ENCODE results near the gene CHCHD4.

- TF ChIP-seq SIN3A (IDR thresholded peaks at IDR 0.05; ENCODE audit: borderline replicate concordance, insufficient read depth, low read depth, low read length) (no peak), CTCF (IDR thresholded peaks at IDR 0.05) (no peak), REST (IDR thresholded peaks at IDR 0.05; ENCODE audit: insufficient read depth in 1 of 2, low read depth in 2 of 2, low read length in 1 of 2) (no peak)
Observed at GRCh38 chr3:14140668-14141067, 16.0 kb upstream of the CHCHD4 start.

Data from Panc1 (cell line).